Left lobe of liver (tissue), 2 donors: ENCODE data around the gene METRN. TPM values are rescaled to one million over a fixed set of nuclear protein-coding genes. Genes with fewer than 3 reads are reported as not detected.

Experiments
- ATAC-seq: fragments of 200-7000 bp; cut with Tn5 transposase; one replicate; pipeline ENCODE4 v1.9.1; 2020; ENCODE audit warnings: mild to moderate bottlenecking, moderate library complexity
- DNase-seq: peaks from one replicate; pipeline ENCODE4 v3.0.0-alpha.2; 2020; ENCODE audit warnings: low spot score
- total RNA-seq: library from RNA; stranded (reverse); gene quantifications from one replicate; pipeline ENCODE4 v1.2.1, GENCODE V29; 2021
- donor health status: DM: no; HTN: no; CAD: no; lungs with moderate emphysema.
- donor health status: DM: no; HTN: yes; CAD: no.

The METRN gene
- total RNA-seq, 1 donor from 2014 or later, result 60.0 TPM

DNA sequence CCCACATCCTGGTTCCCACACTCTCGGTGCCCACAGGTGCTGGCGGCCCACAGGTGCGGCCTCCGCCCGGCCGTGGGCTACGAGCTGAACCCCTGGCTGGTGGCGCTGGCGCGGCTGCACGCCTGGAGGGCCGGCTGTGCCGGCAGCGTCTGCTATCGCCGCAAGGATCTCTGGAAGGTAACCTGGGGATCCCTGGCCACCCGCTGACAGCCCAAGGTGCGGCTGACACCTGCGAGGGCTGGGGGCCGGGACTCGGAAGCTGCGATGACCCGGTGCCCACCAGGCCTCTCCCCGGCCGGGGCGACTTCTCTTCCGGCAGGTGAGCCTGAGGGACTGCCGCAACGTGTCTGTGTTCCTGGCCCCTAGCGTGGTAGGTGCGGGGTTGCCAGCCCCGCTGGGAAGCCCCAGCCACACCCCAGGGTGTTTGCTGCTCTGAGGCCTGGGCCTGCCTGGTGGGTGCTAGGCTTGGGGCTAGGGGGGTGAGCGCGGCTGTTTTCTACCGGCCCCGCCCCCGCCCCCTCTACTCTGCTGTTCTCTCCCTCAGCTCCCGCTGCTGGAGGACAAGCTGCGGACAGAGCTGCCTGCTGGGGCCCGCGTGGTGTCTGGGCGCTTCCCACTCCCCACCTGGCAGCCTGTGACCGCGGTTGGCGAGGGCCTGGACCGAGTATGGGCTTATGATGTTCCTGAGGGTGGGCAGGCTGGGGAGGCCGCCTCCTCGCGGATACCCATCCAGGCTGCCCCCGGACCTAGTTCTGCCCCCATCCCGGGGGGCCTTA is 7.0 kb downstream of the METRN start:
- DNase-seq (no peak), ATAC-seq (no peak)

DNA sequence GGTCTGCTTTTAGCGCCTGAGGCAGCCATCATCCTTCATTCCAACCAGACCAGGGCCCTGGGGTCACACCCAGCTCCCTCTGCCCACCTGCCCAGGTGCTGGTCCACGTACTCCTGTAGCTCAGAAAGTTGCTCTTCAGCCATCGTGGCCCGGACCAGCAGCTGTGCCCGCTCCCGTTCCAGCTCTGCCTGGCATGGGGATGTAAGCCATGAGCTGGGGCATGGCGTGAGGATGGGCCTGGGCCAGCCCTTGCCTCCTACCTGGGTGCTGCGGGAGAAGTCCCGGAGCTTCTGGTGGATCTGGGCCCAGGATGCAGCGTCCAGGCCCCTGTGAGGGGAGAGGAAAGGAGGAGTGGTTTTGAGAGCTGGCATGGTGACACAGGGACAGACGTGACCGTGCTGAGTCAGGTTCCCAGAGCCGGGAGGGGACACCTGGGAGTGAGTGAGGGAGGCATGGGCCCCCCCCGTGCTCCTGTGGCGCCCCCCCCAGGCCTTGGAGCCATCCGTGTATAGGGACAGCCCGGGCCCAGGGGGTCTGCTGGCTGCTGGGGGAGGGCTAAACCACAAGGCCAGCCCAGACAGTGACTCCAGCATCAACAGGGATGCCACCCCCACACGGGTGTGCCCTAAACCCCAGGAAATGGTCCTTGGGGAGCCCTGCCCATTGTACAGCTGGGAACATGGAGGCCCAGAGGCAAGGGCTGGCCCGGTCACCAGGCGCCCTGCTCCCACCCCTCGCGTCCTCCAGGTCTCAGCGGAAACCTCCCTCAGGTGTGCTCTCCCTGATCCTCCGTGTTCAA is 8.1 kb downstream of the METRN start:
- ATAC-seq (no peak), DNase-seq (no peak)

DNA sequence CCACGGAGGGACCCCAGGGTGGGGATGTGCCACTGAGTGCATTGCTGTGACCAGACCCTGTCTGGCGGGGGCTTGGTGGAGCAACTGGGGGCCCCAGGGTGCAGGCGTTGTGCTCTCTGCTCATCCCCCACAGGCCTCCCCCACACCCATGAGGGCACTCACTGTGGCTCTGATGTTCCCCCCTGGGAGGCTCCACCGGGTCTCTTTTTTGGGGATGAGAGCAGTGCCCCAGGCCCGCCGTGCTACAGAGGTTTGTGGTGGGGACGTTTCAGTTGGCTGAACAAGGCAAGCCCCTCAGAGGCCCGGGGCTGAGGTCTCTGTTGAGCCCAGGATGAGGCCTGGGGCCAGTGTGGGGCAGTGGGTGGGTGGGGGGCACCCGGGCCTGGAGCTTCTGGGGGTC is 8.8 kb downstream of the METRN start:
- ATAC-seq, result no peak
- no peak for DNase-seq

DNA sequence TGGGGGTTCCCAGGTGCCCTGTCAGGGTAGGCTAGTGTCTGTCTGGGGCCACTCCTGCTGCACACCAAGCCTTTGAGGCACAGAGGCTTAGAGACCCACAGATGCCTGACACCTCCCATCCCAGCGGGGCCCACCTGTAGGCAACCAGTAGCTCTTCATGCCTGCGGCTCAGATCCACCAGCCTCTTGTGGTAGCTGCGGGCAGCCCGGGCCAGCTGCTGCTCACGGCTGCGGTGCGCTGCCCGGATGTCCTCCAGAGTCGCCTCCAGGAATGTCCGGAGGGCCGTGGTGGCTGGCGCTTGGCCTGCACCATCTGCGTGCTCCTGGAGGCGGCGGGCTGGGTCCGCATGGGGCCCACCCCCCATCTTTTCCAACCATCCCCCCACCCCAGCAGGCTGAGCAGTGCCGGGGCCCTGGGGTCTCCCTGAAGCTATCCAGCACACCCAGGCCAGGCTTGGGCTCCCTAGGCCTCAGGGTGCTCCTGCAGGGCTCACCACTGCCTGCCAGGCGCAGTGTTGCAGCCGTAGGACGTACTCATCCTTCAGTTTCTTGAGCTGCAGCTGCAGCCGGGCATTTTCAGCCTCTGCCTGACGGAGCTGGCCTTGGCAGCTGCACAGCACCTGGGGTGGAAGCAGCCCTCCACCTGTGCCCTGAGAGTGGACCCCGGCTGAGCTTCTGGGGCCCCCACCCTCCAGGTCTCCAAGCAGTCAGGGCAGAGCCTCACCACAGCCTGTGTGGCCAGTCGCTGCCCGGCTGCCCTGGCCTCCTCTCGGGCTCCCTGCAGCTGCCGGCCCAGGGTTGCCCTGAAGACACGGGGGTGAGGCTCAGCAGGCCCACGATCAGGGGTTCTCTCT is 9.5 kb downstream of the METRN start:
- ATAC-seq (no peak), DNase-seq (no peak)

DNA sequence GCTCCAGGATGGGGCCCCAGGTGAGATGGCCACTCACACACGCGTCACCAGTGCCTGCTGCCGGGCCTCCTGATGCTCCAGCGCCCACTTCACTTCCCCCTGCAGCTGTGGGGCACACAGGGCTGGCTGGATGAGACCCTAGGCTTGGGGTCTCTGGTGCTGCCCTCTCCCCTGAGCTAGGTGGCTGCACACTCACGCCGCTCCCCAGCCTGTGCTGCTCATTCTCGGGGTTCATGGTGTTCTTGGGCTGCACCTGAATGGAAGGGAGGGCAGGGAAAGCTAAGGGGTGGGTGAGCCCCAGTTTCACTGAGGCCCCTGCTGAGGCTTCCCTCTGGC is 10.1 kb downstream of the METRN start:
- ATAC-seq (no peak), DNase-seq (no peak)

DNA sequence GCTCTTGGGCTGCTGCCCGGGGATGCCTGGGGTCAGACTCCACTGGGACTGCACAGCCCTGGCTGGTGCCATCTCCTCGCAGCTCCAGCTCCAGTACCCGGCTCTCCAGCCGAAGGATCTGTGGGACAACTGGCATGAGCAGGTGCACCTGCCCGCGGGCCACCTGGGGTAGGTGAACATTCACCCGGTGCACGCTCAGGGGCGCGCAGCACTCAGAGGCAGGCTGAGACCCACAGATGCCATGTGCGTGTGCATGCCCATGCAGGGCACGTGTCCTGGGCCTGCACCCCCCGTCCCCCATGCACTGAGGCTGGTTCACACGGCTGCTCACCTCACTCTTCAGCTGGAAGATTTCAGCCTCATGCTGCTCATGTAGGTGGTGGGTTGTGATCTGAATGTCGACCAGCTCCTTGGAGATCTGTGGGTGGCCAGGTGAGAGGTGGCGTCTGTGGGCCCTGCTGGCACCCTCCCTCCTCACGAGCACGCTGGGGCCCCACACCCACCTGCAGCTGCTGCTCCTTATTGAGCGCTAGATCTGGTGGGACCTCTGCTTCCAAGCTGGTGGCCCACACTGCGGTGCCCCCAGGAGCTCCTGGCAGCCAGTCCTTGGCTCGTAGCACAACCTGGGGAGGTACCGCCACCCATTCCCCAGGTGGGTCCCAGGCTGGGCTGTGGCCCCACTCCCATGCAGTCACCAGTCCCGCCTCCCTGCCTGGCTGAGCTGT is 10.7 kb downstream of the METRN start:
- DNase-seq (no peak), ATAC-seq (peak; percentile 31)

DNA sequence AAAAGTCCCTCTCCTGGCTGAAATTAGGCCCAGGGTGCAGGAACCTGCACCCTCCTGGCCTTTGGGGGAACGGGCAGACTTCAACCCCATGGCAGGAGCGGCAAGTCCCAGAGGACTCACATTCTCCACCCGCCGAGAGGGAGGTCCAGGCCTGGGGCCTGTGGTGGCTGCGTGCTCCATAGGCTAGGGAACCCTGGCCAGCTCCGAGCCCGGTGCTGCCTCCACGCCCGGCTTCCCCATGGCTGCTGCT is 11.2 kb downstream of the METRN start:
- no peak for DNase-seq
- ATAC-seq, result no peak

DNA sequence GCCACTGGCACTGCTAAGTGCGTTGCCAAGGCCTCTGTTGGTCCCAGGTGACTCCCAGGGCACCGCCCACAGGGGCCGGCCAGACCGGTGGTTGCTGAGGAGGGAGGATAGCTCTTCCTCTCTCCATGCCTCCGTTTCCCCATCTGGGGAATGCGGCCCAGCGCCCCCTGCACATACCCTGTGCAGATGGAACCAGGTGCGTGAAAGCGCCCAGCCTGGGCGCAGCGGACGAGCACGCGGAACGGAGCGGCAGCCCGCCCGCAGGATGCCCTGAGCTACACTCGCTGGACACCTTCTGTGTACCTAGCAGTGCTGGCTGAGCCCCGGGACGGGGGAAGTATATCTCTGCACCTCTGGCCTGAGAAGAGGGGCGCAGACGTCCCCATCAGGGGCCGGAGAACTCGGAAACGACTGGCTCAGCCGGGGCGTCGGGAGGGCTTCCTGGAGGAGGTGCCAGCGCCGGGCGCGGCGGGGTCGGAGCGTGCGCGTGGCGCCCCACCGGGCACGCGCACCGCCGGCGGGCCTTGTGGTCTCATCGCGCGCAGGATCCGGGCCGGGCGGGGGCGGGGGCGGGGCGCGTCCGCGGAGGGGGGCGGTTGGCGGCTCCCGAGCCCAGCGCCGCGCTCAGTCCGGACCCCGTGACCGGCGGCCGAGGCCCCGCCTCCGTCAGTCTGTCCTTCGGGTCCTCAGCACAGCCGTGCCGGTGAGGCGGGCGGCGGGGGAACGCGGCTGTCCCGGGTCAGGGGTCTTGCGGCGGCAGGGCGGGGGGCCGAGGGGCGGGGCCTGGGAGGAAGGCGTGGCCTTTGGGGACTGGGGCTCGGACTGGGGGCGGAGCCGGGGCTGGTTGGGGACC is 11.7 kb downstream of the METRN start, which contains the start of the genes CCDC78 and HAGHL:
TSS of gene CCDC78 (minus strand) at position 6 of the 853 bp plus-strand sequence. CDS start 76 bp downstream, outside the sequence.
TSS of gene HAGHL (plus strand) at position 669 of the 853 bp plus-strand sequence. CDS start 404 bp downstream, outside the sequence.
- ATAC-seq (peak; percentile 28), DNase-seq (no peak)

DNA sequence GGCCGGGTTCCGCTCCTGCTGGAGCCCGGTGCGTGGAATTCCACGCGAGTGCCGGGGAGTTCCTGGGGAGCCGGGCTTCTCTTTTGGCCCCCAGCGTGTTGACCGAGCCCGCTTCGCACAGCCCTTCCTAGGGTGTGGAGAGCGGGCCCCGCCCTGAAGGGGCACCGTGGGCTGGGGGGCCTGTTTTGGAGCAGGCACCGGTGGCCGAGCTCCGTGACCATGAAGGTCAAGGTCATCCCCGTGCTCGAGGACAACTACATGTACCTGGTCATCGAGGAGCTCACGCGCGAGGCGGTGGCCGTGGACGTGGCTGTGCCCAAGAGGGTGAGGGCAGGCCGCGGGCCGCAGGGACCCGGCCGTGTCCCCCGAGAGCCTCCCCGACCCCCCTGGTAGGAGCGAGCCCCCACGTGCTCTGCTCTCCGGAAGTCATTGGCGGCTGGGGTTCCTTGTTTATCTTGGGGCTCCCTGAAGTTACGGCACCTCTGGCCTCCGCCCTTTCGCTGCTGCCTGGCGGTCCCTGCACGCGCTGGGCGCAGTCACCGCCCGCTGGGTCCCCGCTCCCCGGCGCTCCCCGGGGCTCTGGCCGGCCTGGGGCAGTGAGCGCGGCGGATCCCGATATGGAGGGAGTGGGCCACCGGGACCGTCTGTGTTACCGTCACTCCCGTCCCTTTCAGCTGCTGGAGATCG is 12.5 kb downstream of the METRN start:
- DNase-seq, result no peak
- ATAC-seq, result no peak

DNA sequence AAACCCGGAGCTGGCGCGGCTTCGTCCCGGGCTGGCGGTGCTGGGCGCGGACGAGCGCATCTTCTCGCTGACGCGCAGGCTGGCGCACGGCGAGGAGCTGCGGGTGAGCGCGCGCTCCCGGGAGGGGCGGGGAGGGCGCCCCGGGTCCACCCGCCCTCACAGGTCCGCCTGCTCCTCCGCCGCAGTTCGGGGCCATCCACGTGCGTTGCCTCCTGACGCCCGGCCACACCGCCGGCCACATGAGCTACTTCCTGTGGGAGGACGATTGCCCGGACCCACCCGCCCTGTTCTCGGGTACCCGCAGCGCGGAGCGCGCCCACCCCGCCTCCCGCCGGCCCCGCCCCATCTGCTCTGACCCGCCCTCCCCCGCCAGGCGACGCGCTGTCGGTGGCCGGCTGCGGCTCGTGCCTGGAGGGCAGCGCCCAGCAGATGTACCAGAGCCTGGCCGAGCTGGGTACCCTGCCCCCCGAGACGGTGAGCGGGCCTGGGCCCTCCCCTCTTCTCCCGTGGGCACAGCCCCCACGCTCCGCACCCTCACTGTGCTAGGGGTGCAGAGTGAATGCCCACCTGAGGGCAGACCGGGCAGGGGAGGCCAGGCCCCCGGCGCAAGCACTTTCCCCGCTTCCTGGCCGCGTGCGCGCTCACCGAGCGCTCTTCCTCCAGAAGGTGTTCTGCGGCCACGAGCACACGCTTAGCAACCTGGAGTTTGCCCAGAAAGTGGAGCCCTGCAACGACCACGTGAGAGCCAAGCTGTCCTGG is 13.4 kb downstream of the METRN start:
- ATAC-seq (peak; percentile 47), DNase-seq (no peak)

DNA sequence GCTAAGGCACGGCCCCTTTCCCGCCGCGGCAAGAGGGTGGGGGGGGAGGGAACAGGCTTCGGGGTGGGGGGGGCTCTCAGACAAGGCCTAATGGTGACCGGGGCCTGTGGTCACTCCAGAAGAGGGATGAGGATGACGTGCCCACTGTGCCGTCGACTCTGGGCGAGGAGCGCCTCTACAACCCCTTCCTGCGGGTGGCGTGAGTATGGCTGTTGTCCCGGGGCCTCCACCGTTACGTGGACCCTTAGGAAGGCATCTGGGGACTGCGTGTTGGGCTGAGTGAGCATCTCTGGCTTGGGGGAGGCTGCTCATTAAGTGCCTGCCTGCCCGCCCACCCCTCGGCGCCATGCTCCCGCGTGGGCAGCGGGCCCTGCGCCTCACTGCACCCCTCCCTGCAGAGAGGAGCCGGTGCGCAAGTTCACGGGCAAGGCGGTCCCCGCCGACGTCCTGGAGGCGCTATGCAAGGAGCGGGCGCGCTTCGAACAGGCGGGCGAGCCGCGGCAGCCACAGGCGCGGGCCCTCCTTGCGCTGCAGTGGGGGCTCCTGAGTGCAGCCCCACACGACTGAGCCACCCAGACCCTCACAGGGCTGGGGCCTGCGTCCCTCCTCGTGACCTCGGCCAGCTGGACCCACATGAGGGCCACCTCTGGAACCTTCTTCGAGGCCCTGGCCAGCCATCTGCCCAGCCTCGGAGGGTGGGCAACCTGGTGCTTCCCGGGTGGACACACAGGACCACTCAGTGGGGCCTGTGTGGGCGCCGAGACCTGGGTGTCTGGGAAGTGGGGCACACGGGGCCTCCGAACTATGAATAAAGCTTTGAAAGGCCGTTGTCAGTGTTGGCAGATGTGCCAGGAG is 14.2 kb downstream of the METRN start:
- ATAC-seq (no peak), DNase-seq (no peak)

DNA sequence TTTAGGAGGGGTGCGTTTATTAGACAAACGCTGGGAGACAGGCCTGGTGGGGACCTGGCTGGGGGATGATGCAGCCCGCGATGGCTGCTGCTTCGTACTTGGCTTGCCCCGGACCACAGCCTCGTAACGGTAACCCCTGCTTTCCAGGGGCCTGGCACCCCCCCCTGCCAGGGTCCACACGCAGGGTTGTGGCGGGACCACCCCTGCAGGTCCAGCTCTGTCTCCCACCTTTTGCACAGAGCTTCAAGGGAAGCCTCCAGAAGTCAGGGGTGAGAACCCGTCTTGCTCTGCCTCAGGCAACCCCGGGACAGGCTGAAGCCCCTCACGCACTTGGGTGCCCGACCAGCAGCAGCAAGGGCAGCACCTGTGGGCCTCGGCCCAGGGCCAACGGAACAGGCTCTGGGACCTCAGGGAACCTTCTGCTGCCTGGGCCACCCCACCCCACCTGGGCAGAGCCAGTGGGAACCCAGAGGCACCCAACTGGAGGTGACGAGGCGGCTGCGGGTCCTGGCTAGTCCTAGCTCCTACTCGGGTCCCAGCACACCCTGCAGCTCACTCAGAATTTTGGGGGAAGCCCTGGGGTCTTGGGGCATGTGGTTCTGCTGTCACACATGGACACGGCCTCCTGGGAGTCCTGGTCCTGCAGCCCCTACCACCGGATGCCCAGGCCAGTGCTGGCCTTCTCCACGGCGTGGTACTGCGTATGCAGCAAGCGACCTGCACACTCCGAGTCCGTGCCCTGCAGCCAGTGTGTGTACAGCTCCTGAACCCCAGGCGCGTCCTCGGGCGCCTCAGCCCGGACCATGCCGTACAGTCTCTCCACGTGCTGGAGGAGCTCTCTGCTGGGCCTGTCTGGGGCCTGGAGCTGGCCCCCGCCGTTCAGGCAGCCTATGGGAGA is 15.1 kb downstream of the METRN start:
- ATAC-seq (no peak), DNase-seq (no peak)

DNA sequence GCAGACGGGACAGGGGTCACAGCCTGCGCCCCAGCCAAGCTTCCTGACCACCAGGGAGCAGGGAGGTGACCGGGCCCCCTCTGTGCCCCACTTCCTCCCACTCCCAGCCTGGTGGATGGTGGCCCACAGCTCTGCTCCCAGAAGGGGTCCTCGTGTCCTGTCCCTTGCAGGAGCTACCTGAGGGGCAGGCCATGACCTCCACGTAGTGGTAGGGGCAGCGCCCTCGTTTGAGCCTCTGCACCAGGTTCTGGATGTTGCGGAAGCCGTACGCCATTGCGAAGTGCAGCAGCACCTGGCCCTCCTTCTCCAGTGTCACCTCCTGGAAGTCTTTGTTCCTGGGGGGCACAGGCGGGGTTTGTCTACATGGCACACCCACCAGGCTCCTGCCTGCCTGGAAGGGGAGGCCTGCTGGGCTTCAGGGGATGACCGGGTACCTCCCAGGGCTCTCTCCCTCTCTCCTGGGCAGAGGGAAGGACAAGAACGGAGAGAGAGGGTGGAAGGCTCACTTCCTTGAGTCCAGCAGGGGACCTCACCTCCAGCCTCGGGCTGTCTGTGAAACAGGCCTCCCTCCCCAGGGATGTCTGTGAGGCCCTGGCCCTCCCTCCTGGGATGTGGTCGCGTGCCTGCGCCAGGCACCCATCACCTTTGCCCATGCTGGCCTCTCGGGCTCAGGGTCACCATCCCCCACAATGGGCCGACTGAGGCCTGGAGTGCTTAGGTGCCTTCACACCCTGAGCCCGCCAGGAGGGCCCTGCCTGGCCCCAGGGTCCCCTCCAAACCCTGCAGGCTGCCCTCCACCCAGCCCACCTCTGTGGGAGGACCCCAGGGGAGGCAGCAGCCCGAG is 16.0 kb downstream of the METRN start:
- ATAC-seq (no peak), DNase-seq (no peak)

DNA sequence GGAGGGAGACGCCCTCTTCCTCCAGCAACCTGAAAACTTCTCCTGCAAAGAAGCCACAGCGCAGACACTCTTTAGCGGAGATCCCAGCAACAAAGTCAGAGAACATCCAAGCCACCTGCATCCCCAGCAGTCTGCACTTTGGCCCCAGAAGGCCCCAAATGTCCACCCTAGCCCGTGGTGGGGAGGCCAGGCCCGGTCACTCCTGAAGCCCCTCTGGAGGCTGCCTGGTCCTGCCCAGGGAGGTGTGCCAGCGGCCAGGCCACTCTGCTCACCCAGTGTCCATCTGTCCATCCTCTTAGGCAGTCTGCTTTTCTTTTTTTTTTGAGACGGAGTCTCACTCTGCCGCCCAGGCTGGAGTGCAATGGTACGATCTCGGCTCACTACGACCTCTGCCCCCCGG is 17.4 kb downstream of the METRN start:
- ATAC-seq, result no peak
- no peak for DNase-seq

DNA sequence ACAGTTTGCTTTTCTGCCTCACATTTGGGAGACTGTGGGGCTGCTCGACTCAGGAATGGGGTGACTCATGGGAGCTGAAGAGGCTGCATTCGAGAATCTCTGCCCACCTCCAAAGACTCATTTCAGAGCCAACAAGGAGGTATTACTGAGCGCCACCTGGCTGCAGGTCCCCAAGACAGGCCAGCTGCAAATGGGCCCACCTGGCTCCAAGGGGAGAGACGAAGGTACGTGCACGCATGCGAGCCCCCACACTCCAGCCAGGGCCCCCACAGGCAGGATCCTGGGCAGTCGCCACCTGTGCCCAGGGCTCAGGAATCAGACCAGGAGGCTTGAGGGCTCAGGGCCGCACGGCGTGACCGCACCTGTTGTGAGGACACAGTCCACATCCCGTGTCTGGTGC is 18.0 kb downstream of the METRN start:
- ATAC-seq (no peak), DNase-seq (no peak)
